ENCODE measurements around the gene STAC2. TPM values are rescaled to one million over a fixed set of nuclear protein-coding genes. Genes with fewer than 3 reads are reported as not detected.
A peak's percentile ranks its signal among the peaks of the same experiment; 100 is the strongest.

The STAC2 gene
- total RNA-seq, 2 donors from 2014 or later, result 0.71 to 1.2 TPM

DNA sequence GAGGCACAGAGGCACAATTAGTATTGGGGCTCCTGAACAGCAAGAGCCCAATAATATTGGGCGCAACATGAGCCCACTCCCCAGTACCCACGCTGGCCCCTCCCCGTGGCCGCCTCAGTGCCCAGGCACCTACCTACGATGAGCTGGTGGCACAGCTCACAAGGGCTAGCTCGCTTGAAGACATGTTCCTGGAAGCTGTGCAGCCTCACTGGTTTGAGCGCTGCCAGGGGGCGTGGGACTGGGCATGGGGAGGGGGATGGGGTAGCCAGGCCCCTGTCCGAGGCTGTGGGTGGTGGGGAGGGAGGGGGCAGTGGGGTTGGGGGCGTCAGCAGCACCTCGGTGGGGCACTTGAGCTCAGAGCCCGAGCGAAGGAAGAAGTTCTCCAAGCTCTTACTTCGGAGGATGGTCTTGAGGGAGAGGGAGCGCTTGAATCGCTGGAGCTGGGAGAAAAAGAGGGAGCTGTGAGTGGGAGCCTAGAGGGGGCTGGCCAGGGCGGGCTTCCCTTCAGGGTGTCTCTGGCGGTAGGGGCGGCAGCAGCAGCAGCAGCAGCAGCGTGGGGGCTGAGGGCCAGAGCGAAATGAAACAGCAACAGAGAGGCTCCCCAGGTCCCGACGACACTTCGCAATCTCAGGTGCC is 7.9 kb downstream of the STAC2 start:
- DNase-seq (ENCODE audit: low spot score), result no peak
- intact Hi-C loops (cut with DNase I), result no loop called here

DNA sequence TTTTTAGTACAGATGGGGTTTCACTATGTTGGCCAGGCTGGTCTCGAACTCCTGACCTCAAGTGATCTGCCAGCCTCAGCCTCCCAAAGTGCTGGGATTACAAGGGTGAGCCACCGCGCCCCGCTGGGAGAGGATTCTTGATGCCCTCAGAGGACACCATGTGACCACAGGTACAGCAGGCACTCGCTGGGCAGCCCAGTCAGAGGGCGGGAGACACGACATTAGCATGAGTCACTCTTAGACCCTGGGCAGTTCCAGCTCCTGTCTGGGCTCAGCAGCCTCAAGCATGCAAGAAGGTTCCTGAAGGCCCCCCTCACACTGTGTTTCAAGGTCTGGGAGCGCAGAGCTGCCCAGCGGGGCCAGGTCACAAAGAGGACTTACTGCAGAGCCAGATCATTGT is 11.9 kb downstream of the STAC2 start:
- DNase-seq (ENCODE audit: low spot score), result no peak
- intact Hi-C loops (cut with DNase I), result no loop called here

DNA sequence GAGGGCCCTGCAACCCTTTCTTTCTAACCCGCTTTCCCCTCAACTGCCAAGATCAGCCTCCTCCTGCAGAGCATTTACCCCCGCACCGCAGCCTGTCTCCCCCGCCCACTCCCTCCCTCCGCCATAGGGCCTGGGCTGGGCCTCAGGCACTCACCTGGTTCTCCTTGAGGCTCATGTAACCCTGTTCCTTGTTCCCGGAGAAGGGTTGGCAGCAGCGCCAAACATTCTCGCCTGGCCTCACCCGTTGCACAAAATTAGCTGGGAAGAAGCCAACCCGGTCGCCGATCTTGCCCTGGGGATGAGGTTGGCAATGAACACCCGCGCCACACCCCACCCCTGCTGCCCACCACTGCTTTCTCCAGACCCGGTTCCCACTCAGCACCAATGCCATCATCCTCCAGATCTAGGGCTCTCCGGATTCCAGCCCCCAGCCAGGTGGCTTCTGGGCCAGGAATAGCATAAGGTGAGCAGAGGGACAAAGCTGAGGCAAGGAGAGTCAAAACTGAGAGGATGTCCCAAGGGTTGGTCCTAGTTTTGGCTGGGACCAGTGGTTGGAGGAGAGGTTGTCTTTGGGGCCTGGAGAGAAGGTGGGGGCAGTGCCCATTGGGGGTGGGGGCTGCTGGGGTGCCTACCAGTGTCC is 12.8 kb downstream of the STAC2 start:
- intact Hi-C loops (cut with DNase I), result no loop called here
- DNase-seq (ENCODE audit: low spot score), result no peak

DNA sequence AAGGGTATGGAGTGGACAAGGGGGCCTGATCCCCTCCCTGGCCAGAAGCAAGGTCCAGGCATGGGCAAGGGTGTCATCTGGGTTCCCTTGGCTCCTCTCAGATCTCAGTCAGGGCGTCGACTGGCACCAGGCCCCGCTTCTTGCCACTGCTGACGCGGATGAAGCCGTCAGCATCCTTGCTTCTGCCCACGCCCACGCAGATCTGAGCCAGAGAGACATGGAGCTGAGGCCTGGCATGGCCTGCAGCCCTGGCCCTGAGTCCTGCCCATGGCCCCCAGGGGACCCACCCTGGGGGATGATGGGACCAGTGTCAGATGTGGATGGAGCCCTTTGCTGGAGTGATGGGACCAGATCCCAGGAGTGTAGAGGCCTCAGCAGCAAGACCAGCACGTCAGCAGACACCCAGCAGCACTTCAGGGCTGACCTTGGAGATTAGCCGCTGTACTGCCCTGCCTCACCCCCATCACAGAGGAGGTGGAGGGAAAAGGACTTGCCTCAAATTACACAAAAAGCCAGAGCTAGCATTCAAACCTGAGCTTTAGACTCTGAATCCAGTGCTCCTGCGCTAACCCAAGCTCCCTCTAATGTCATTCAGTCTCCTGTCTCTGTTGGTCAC is 13.4 kb downstream of the STAC2 start:
- intact Hi-C loops (cut with DNase I), result no loop called here
- no peak for DNase-seq (ENCODE audit: low spot score)

DNA sequence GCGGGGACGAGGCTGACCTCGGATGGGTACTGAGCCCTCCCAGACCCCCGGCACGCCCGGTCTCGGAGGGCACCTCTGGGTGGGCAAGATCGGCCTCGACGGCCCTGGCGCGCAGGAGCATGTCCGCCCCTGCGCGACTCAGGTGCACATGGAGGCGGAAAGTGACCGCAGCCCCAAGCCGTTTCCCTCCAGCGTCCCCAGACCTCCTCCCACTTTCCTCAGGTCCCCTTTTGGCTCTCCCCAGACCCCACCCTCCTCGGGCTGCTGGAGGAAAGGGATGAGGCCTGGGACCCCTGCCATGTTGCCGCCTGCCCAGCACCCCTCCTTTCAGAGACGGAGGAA is 15.7 kb downstream of the STAC2 start:
- DNase-seq (ENCODE audit: low spot score), result no peak
- intact Hi-C loops (cut with DNase I), result no loop called here

DNA sequence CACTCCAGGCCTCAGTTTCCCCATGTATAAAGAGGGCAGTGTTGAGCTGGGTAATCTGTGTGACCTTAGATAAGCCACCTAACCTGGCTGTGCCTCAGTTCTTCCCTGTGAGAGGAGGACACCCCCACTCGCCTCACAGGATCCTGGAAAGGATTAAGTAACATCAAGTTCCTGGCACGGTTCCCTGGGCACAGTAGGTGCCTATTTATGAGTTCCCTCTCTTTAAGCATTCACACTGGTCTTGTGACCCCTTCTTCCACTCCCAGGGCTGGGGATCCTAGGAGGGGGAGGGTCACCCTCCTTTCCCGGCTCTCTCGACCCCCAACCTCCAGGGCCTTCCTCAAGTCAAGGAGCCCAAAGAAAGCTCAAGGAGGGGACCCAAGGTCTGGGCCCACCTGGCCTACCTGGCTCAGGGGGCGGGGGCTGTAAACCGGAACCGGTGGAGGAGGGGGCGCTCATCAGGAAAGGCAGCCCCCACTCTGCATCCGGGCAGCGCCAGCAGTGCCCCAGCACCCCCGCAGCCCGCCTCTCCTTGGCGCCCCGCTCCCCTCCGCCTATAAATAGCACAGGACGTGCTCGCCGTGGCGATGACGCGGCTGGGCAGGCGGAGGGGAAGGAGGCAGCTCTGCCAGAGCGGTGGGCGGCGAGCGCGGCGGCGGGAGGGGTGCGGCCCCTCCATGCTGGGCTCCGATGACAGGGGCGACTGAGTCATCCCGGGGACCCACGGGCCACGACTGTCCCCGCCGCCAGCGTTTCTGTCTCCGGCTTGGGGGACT is 16.2 kb downstream of the STAC2 start:
- peak; percentile 94 for DNase-seq (ENCODE audit: low spot score)
- intact Hi-C loops (cut with DNase I), result no loop called here

DNA sequence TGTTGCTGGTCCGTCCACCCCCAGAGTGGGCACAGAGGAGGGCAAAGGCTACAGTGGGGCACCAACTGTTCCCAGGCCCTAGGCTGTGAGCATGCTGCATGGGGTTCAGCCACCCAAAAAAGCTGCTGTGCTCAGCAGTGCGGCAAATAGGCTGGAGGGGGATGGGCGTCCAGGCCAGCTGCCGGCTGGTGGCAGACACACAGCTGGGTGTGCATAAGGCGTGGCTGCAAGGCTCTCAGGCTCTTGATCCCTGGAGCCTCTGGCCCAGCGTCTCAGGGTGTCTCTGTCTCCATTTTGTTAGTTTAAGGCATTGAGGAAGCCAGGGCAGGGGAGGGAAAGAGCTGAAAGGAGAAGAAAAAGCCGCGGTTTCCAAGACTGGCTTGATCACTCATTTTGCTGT is 16.9 kb downstream of the STAC2 start:
- DNase-seq (ENCODE audit: low spot score), result no peak
- intact Hi-C loops (cut with DNase I), result no loop called here

DNA sequence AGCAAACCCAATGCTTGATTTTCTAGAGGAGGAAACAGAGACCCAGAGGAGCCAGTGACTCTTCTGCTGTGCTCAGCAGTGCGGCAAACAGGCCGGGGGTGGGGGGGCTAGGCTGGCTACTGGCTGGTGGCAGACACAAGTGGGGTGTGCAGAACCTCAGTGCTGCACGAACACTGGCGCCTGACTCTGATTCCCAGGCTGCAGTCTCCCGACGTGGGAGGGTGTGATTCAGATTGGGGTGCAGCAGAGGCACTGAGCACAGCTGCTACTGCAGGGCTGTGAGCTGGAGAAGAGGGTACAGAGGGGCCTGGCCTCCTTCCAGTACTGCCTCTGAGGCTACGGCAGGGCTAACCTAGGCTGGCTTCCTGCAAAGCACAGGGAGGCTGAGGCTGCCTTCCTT is 17.6 kb downstream of the STAC2 start:
- no peak for DNase-seq (ENCODE audit: low spot score)
- intact Hi-C loops (cut with DNase I), result no loop called here

DNA sequence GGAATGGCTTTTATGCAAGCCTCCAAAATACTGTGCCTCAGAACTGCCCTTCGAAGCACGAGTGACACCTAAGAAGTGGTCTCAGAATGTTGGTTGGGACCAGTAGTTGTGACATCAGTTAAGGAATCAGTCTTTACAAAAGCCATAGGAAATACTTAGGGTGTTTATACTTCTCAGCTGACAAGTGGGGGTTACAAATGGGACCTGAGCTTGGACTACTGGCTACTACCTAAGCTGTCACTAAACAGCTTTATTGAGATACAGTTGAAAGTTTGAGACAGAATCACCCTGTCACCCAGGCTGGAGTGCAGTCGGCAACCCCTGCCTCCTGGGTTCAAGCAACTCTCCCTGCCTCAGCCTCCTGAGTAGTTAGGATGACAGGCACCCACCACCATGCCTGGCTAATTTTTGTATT is 20.6 kb downstream of the STAC2 start:
- no peak for DNase-seq (ENCODE audit: low spot score)
- intact Hi-C loops (cut with DNase I), result no loop called here

DNA sequence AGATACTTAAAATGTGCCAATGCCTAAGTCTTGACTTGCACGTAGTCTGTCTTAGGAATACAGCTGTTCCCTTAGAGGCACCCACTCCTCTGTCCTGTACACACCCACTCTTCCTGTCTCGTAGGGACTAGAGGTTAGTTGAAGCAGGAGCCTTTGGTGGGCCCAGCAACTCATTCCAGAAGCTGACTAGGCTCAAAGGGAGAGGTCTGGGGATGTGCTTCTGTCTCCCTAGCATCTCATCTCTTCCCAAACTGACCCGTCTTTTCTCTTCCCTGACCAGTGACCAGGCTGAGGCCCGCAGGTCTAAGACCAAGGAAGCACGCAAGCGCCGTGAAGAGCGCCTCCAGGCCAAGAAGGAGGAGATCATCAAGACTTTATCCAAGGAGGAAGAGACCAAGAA is 21.5 kb downstream of the STAC2 start:
- intact Hi-C loops (cut with DNase I), result loop anchor here (5.0 kb wide), 1 partner anchor 38 kb away; no protein-coding TSS in a partner anchor
- no peak for DNase-seq (ENCODE audit: low spot score)

DNA sequence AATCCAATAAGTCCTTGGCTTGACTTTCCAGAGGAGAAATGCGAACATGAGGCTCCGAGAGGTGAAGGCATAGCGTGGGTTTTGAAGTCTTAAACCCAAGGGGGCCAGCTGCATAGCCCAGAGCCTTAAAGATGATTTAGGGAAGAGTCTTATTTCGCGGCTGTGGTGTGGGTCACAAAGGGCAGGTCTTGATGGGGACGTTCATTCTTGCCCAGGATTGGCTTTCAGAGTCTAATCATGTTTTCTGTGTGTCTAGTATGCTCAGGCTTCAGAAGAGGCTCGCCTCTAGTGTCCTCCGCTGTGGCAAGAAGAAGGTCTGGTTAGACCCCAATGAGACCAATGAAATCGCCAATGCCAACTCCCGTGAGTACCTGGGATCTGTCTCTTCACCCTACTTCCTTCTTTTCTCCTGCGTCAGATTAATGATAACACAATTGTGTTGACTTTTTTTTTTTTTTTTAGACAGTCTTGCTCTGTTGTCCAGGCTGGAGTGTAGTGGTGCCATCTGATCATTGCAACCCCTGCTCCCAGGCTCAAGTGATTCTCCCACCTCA is 24.7 kb downstream of the STAC2 start:
- intact Hi-C loops (cut with DNase I), result loop anchor here (5.0 kb wide), 1 partner anchor 41 kb away; no protein-coding TSS in a partner anchor
- DNase-seq (ENCODE audit: low spot score), result no peak

DNA sequence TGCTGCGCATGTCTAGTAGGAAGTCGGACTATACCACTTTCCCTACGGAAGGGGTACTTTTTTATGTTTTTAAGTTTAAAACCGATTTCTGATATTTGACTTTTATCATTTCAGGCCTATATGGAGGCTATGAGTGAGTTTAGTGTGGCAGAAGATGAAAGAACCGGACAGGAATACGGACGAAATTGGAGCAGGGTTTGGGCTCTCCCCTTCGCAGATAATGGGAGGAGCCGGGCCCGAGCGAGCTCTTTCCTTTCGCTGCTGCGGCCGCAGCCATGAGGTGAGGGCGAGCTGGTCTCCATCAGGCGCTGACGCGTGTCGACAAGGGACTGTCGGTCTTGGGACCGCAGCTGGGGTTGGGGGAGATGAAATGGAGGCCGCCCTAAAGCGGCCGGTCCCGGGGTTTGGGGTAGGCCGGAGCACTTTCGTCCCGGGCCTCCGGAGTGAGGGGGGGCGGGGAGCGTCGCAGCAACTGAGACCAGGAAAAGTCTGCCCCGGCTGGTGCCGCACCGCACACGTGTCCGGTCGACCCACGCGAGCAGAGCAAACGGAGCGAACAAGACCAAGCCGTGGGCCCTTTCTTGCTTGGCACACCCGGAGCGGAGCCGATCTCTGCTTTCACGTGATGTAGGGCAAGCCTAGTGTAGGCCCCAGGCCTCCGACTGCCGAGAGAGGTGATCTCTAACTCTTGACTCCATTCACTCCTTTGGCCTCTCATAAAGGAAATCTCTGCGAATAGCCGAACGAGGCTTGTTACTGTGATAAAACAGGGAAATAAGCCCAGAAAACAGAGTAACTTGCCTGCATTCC is 25.5 kb downstream of the STAC2 start, which contains the start of gene RPL19:
TSS of gene RPL19 (plus strand) at position 214 of the 810 bp plus-strand sequence. CDS start at position 276, 62 bp downstream.
- intact Hi-C loops (cut with DNase I), result loop anchor here (5.0 kb wide), 1 partner anchor 42 kb away; no protein-coding TSS in a partner anchor
- DNase-seq (ENCODE audit: low spot score), result peak; percentile 94

DNA sequence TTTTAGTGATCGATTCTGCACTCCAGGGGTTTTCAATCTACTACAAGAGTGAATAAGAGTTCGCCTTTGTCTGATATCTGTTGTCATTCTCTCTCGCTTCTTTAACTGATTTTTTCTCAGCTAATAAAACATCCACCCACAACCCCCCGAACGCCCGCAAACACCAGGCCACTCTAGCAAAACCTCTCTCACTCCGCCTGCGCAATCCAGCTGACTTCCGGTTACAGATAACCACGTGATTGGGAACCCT is 26.0 kb downstream of the STAC2 start:
- DNase-seq (ENCODE audit: low spot score), result peak; percentile 96
- intact Hi-C loops (cut with DNase I), result loop anchor here (5.0 to 10.0 kb wide), 2 partner anchors 43 to 425 kb away; no protein-coding TSS in a partner anchor

DNA sequence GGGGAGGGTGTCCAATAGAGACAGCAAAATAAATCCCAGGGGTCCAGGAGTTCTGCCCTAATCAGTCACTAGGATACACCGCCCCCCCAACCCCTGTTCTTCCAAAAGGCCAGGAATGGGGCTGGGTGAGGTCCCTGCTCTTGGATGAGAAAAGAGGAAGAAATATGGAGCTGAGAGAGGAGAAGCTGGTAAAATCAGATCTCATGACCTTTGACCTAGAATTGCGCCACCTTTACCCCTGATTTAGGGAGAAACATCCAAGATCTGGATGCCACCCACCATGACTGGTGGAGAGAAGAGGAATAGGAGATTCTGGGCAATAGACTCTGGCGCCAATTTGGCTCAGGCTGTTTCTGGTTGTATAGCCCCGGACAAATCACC is 27.6 kb downstream of the STAC2 start:
- intact Hi-C loops (cut with DNase I), result loop anchor here in 1 of 2 donors (10.0 kb wide), 1 partner anchor 423 kb away; no protein-coding TSS in a partner anchor

DNA sequence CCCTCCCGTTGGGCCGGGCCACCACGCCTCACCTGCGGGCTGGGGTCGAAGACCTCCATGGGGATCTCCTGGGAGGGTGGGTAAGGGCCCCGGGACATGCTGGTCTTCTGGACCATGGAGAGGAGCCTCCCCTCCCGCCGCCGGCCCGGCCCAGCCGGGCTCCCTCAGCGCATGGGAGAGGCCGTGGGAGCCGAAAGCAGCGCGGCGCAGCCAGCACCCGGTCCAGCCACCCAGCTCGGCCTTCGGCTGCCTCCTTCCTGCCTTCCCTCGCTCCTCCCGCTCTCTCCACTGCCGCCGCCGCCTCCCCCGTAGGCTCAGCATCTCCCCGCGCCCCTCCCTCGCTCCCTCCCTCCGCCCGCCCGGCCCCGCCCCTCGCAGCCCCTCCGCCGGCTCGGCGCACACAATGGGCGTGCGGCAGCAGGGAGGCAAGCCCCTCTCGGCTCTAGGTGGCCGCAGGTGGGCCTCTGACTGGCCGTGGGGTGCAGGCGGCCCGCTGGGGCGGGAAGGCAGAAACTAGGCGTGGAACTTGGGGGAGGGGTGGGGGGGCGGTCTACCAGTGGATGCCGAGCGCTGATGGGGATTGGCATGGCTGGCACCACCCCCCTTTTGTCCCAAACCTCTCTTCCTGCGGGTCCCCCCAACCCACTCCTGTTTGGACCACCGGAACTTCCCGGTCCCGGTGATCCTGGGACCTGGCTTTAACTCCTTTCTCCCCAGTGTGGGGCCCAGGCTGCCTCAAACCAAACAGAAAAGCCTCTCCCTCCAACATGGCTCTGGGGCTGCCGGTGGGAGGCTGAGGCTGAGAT is 28.2 kb downstream of the STAC2 start, which contains the start of gene CACNB1:
TSS of gene CACNB1 (minus strand) at position 290 of the 806 bp plus-strand sequence. CDS start at position 116, 174 bp downstream.
- intact Hi-C loops (cut with DNase I), result loop anchor here in 1 of 2 donors (10.0 kb wide), 1 partner anchor 423 kb away; no protein-coding TSS in a partner anchor
- peak; percentile 90 for DNase-seq (ENCODE audit: low spot score)

More for the DNA sequence above, 27.6 kb downstream of the STAC2 start:
- DNase-seq (ENCODE audit: low spot score), result no peak

DNA sequence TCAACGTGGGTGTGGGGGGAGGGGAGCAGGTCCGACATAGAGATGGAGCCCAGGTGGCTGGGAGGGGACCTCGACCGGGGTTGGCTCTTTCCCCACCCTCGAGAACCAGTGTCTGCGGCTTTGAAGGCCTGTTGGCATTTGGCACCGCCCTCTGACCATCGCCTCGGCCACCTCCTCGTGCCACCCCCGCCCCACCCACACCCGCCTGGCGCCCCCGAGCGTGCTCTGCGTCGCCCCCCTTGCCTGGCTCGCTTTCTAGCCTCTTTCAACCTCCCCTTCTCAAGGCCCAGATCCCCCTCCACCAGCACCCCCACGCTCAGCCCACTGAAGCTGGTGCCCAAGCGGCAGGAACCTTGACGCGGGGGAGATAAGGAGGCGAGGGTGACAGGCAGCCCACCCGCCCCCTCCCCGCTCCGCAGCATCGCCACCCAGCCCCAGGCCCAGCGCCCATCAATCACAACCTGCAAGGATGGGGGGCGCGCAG is 28.9 kb downstream of the STAC2 start:
- DNase-seq (ENCODE audit: low spot score), result no peak
- intact Hi-C loops (cut with DNase I), result loop anchor here in 1 of 2 donors (10.0 kb wide), 1 partner anchor 422 kb away; no protein-coding TSS in a partner anchor

DNA sequence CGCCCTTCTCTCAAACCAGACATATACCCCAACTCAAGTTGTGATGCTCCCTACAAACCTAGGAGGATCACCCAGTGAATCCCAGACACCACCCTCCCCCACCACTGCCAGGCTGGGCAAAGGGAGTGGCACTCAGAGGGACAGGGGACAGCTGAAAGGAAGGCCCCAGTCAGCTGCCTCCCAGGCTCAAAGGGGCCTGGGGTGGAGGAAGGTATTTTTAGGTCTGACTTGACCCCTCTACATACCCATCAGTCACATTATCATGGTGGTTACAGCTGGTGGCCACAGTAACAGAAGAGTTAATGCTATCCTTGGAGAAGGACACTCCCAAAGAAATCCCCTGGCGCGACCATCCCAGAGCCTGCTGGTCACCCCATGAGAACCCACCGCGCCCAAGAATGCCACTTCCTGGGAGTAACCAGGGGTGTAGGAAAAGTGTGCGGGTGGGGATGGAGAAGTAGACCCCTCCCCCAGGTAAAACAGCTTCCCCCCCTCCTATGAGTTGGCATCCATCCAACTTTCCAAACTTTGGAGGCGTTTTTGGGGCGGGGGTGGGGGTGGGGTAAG is 29.4 kb downstream of the STAC2 start:
- intact Hi-C loops (cut with DNase I), result loop anchor here in 1 of 2 donors (10.0 kb wide), 1 partner anchor 422 kb away; no protein-coding TSS in a partner anchor

More for the DNA sequence above, 29.4 kb downstream of the STAC2 start:
- DNase-seq (ENCODE audit: low spot score), result no peak
